ENCODE measurements around the gene DUOXA1.
"Not testable (repeated sequence)": the region's sequence is repeated elsewhere in the genome, so short reads cannot be mapped to it uniquely, and the experiment has no call there.

Gene DUOXA1

GRCh38 chr15:45089712-45090373, 39.8 kb downstream of the DUOXA1 start:
- DNase-seq (ENCODE audit: low read depth in 2 of 2): no peak

GRCh38 chr15:45088801-45089711, 40.6 kb downstream of the DUOXA1 start:
- no peak for DNase-seq (ENCODE audit: low read depth in 2 of 2)

GRCh38 chr15:45087513-45087912, 42.2 kb downstream of the DUOXA1 start:
- DNase-seq (ENCODE audit: low read depth in 2 of 2): no peak

GRCh38 chr15:45084163-45084562, 45.5 kb downstream of the DUOXA1 start:
- DNase-seq (ENCODE audit: low read depth in 2 of 2): no peak

GRCh38 chr15:45083223-45083622, 46.5 kb downstream of the DUOXA1 start:
- no peak for DNase-seq (ENCODE audit: low read depth in 2 of 2)

- DNase-seq (ENCODE audit: low read depth in 2 of 2): not testable (repeated sequence)
These were observed 47.3 kb downstream of the DUOXA1 start for GRCh38 chr15:45082412-45082811.

- DNase-seq (ENCODE audit: low read depth in 2 of 2): not testable (repeated sequence)
These were observed 49.1 kb downstream of the DUOXA1 start for GRCh38 chr15:45080593-45080992.

- not testable (repeated sequence) for DNase-seq (ENCODE audit: low read depth in 2 of 2)
These were observed 49.9 kb downstream of the DUOXA1 start for GRCh38 chr15:45079628-45080246.

GRCh38 chr15:45079201-45079600, 50.5 kb downstream of the DUOXA1 start:
- not testable (repeated sequence) for DNase-seq (ENCODE audit: low read depth in 2 of 2)

- DNase-seq (ENCODE audit: low read depth in 2 of 2): not testable (repeated sequence)
These were observed 52.3 kb downstream of the DUOXA1 start for GRCh38 chr15:45077391-45077790.

GRCh38 chr15:45075440-45076320, 54.0 kb downstream of the DUOXA1 start:
- not testable (repeated sequence) for DNase-seq (ENCODE audit: low read depth in 2 of 2)

GRCh38 chr15:45073602-45074001, 56.1 kb downstream of the DUOXA1 start:
- DNase-seq (ENCODE audit: low read depth in 2 of 2): not testable (repeated sequence)

GRCh38 chr15:45069942-45070360, 59.7 kb downstream of the DUOXA1 start:
- not testable (repeated sequence) for DNase-seq (ENCODE audit: low read depth in 2 of 2)

All from stimulated activated CD4-positive, alpha-beta T cell treated with anti-CD3 and anti-CD28 coated beads, Interleukin-12 subunit alpha, Interleukin-12 subunit beta, amount 100 ng/mL, for 24 hours (primary cell).